ENCODE measurements around the gene NDUFAF2.
A peak's percentile ranks its signal among the peaks of the same experiment; 100 is the strongest.
"Not testable (repeated sequence)": the region's sequence is repeated elsewhere in the genome, so short reads cannot be mapped to it uniquely, and the experiment has no call there.

Gene NDUFAF2

GRCh38 chr5:60993875-60994571, 49.0 kb downstream of the NDUFAF2 start:
- no peak for DNase-seq

DNA sequence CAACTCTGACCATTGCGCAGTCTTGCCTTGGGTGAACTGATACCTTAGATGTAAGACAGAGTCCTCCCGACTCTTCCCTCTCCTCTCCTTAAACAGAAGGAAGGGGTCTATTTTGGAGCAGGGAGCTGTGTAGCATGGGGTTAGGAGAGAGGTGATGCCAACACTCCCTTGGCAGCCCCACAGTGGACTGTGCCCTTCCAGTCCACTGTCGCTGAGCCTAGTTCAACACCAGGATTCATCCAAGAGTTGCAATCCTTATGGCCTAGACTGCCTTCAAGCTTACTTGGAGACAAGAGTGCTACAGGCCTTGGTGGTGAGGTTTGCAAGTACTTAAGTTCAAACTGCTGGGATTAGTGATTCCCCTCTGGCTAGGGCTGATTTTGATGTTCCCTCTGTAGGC, 51.4 kb downstream of the NDUFAF2 start:
- no peak for DNase-seq

DNA sequence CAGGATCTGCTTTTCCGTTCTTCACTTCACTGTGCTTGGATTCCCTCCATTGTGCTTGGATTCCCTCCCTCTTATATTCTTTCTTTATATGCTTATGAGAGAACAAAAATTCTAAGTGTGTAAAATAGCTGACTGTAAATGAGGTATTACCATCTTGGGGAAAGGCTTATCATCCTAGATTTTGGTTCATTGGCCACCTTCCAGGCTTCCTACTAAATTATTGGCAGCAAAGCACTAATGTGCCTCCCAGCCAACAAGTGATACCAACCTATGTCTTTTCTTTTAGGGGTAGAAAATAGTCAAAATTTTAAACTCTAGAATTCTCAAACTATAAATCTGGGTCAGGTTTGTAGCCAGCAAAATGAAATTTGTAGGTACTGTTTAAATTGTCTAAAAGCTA, 52.7 kb downstream of the NDUFAF2 start:
- DNase-seq, result no peak

DNA sequence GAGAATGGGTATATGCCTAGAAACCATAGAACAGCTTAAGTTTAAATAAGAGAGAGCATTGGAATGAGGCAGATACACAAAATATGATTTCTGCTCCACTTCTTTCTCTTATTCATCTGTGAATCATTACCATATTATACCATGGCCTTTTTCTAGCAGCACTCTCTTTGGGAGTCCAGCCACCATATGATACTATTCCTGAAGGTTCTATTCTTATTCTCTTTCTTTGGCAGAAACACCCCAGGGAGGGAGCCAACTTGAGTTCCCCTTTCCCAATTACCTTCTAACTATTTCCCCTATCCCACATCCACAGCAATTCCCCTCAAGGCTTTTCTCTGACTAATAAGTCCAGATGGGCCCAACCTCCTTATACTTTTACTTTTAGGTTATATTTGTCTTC, 55.9 kb downstream of the NDUFAF2 start:
- DNase-seq, result no peak

DNA sequence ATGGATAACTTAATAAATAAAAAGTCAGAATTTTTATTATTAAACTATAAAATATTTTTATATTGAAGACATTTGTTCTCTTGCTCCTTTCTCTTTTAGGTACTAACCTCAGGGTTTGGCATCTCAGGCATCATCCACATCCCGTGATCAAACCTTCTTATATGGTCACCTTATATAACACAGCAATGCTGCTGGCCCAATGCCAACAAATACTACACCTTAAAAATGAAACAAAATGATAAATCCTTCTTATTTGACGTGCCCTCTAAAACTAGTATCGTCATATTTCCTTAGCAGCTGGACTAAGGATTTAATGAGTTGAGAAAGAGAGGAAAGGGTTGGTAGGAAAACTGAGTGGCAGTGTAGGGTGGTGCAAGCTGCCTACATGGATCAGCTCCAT, 56.6 kb downstream of the NDUFAF2 start:
- DNase-seq, result no peak

GRCh38 chr5:61002611-61003355, 57.8 kb downstream of the NDUFAF2 start:
- no peak for DNase-seq

DNA sequence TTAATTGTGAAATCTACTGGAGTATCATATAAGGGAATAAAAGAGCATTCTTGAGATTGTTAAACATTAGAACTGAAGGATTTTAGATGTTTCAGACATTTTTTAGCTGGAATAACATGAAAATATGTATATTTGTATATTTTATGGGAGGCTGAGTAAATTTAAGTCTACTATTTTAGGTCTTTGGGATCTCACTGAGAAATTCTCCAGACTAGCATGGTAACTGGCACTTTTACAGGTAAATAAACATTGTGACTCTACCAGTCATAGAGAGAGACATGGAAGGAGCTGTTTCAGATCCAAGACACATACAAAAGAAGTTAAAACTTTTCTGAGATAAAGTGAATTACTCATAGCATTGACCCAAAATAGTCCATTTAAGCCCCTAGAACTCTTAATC, 59.4 kb downstream of the NDUFAF2 start:
- no peak for DNase-seq

- DNase-seq, result no peak
Observed at GRCh38 chr5:61009907-61010306, 64.9 kb downstream of the NDUFAF2 start.

DNA sequence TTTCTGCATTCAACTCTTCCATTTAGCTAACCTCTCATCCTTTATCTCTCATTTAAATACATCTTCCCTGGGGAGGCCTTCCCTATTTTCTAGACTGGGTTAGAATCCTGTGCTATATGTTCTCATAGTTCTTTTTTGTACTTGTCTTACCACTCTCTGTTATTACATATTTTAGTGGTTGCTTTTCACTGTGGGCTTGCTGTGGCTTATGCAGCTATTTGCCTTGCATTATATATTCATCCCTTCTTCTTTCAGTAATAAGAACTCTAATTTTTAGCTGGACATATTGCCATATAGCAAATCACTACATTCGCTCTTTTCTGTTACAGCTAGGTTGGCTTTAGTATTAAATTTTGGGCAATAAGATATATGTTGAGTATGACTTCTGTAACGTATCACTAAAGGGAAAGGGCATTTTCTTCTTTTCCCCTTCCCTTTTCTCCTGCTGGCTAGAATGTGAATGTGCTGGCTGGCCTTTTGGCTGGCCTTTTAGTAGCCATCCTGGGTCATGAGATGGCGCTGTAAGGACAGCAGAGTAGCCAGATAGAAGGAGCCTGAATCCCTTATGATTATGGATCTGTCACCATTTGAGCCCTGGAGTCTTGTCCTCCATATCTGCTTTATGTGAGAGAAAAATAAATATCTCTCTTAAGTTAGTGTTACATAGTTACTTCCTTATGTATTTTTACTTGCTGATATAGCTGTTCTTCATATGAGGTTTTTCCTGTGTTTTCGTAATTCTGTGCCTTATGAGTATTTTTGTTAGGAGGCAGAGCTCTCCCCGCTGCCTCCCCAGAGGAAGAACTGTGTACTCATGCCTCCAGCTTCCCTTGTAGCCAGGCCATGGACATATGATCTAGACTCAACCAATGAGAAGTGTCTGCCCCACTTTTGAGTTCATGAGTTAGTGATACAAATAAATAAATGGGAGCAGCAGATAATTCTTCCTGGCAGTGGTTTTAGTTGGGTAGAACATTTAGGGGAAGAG, 65.8 kb downstream of the NDUFAF2 start:
- DNase-seq, result peak; percentile 43

DNA sequence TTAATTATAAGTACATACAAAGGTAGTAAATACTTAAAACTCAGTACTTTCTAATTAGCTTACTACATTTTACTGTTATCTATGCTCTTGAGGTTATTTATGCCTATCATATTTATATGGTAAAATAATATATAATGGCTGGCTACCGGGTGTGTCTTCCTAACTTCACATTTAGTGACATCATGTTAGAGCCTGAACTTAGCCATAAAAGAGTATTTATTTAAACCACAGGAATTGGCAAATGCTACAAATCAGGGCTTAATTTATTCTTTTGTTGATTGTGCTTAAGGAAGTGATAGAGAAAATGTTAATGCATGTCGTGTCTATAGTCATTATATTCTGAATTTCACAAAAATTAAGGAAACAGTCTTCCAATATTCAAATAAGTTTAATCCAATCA, 73.1 kb downstream of the NDUFAF2 start:
- DNase-seq, result peak; percentile 22

DNA sequence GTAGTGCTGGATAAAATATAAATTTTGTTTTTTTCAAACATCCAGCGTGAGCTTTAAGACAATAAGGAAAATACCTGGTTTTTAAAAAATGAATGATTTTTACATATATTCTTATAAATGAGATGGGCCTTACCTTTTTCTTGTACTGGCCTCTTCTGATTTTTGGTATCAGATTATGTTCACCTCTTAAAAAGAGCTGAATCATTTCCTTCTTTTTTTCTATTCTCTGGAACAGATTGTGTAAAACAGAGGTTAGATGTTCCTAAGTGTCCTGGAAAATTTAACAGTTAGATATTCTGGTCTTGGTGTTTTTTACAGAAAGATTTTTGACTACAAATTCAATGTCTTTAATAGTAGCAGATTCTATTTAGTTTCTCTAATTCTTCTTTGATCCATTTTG, 74.6 kb downstream of the NDUFAF2 start:
- no peak for DNase-seq

DNA sequence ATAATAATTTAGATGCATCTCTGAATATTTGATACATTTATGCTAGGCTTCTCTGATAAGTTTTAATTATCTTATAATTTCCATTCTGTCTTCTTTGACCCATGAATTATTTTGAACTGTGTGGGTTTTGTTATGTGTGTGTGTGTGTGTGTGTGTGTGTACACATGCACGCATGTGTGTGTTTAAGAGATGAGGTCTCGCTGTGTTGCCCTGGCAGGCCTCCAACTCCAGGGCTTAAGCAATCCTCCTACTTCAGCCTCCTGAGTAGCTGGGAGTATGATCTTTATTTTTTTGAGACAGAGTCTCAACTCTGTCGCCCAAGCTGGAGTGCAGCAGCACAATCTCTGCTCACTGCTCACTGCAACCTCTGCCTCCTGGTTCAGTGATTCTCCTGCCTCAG, 75.4 kb downstream of the NDUFAF2 start:
- peak; percentile 30 for DNase-seq

- peak; percentile 67 for DNase-seq
Observed at GRCh38 chr5:61023131-61023530, 78.1 kb downstream of the NDUFAF2 start.

GRCh38 chr5:61026004-61026403, 81.0 kb downstream of the NDUFAF2 start:
- DNase-seq, result no peak

GRCh38 chr5:61028382-61028781, 83.4 kb downstream of the NDUFAF2 start:
- DNase-seq, result no peak

DNA sequence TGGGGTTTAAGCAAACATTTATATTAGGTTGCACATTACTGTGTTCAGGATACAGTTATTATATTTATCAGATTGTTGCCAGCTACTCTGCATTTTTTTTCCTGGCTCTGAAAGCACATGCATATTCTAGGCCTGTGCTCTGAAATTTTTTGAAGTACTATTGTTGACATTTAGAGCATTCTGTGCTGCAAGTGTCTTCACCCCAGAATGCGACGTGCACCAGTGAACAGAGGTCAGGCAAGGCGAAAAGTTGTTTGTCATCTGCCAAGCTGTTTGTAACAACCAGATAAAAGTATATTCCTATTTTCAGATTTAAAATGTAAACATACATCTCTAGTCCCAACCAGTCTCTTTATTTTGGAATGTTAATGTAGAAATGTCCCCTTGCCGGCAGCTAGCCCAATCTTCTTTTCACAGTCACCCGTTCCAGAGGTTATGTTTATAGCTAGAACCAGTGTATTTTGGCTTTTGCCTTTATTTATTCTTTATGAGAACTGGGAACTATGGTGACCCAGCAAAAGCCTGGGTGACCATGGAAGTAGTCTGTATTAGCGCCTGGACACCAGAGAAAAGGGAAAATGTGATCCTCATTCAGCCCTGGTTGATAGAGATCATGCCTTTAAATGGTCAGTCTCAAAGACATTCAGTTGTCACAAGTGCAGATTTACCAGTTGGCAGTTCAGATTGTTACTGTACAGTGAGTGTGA, 84.6 kb downstream of the NDUFAF2 start:
- no peak for DNase-seq

DNA sequence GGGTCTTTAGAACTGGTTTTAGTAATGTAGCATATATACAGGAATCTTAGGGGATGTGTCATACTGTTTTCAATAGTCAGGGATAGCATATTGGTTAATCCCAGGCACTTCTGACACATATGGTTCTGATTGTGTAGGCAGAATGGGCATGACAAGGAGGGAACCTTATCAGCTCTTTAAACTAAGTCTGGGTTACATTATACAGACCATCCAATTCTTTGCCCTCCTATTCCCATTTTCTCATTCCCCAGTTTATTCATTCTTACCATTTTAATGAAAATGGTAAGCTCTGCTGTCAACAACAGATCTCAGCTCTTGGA, 85.1 kb downstream of the NDUFAF2 start:
- DNase-seq, result peak; percentile 68

DNA sequence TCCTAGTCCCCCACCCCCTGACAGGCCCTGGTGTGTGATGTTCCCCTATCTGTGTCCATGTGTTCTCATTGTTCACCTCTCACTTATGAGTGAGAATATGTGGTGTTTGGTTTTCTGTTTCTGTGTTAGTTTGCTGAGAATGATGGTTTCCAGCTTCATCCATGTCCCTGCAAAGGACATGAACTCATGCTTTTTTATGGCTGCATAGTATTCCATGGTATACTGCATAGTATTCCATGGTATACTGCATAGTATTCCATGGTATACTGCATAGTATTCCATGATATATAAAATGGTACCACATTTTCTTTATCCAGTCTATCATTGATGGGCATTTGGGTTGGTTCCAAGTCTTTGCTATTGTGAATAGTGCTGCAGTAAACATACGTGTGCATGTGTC, 86.3 kb downstream of the NDUFAF2 start:
- not testable (repeated sequence) for DNase-seq

DNA sequence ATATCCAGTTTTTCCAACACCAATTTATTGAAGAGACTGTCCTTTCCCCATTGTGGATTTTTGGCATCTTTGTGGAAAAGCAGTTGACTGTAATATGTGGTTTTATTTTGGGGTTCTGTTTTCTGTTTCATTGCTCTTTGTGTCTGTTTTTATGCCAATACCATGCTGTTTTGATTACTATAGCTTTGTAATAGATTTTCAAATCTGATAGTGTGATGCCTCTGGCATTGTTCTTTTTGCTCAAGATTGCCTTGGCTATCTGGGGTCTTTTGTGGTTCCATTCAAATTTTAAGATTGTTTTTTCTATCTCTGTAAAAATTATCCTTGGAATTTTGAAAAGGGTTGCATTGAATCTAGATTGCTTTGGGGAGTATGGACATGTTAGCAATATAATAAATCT, 99.5 kb downstream of the NDUFAF2 start:
- no peak for DNase-seq

GRCh38 chr5:61047346-61047745, 102.3 kb downstream of the NDUFAF2 start:
- no peak for DNase-seq

- peak; percentile 95 for DNase-seq
Observed at GRCh38 chr5:61048534-61048933, 103.5 kb downstream of the NDUFAF2 start.

GRCh38 chr5:61050292-61050691, 105.3 kb downstream of the NDUFAF2 start:
- DNase-seq, result no peak

DNA sequence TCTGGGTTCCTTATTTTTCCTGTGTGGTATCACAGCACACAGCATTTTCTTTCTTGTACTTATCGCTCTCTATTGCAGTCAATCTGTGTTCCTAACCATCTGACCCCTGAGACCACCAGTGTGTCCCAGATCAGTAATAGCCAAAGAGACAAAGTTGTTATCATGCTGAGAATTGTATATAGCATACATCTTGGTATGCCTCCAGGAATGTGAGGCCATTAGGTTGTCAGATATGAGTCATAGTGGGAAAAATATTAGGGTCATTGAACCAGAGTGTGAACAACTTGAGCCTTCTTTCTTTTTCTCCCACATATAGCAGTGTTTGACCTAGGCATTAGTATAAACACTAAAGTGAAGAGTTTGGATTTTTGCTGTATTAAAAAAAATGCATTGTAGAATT, 106.3 kb downstream of the NDUFAF2 start:
- peak; percentile 83 for DNase-seq

Data from HCEC 1CT (cell line).